CD4-positive, alpha-beta T cell (primary cell): ENCODE measurements around the gene TCF3. TPM values are rescaled to one million over a fixed set of nuclear protein-coding genes. Genes with fewer than 3 reads are reported as not detected.
A peak's percentile ranks its signal among the peaks of the same experiment; 100 is the strongest.

Experiments
- ATAC-seq: fragments of 200-7000 bp; cut with Tn5 transposase; one replicate; pipeline ENCODE4 v1.10.0; 2022; ENCODE audit warnings: mild to moderate bottlenecking; ENCODE audit not compliant: poor library complexity
- CTCF ChIA-PET: fragments of 350-600 bp; sonication (Branson Sonifier 250); formaldehyde crosslinking; loops from one replicate; lab custom pipeline; 2021; ENCODE audit warnings: antibody characterized with exemption, inconsistent platforms; lab: Charles Lee
- POLR2A ChIA-PET: fragments of 350-600 bp; sonication (Branson Sonifier 250); formaldehyde crosslinking; loops from one replicate; lab custom pipeline; 2021; ENCODE audit warnings: antibody characterized with exemption, inconsistent platforms; lab: Charles Lee
- DNase-seq, 14 experiments: peaks; one replicate each; pipeline ENCODE4 v3.0.0-alpha.2; 2013 to 2020; ENCODE audit warnings: mixed read lengths in 2 of 14
- H3K27ac ChIP-seq, 2 donors: one replicate each; pipeline versions ENCODE4 v1.5.1 to v1.7.0; 2013; ENCODE audit warnings: low read length in 2 of 2, low read depth in 1 of 2, mild to moderate bottlenecking in 1 of 2
- H3K27me3 ChIP-seq, 2 experiments: 1 replicate in 1 of 2; 2 replicates in 1 of 2; pipeline versions ENCODE4 v1.6.1 to v1.7.0; 2013; ENCODE audit warnings: low read length in 2 of 2, control low read depth in 1 of 2, mild to moderate bottlenecking in 1 of 2, moderate library complexity in 1 of 2; ENCODE audit not compliant: insufficient read depth in 2 of 2, control insufficient read depth in 1 of 2
- H3K36me3 ChIP-seq: one replicate; pipeline ENCODE4 v1.6.1; 2013; ENCODE audit warnings: low read length, control low read depth; ENCODE audit not compliant: insufficient read depth
- H3K4me1 ChIP-seq: one replicate; pipeline ENCODE4 v1.6.1; 2013; ENCODE audit warnings: low read length, control low read depth; ENCODE audit not compliant: insufficient read depth
- H3K4me3 ChIP-seq: one replicate; pipeline ENCODE4 v1.5.1; 2013; ENCODE audit warnings: mild to moderate bottlenecking, low read length, moderate library complexity
- H3K9me3 ChIP-seq, 2 experiments: 1 replicate in 1 of 2; 2 replicates in 1 of 2; pipeline versions ENCODE4 v1.6.1 to v1.7.0; 2013; ENCODE audit warnings: low read length in 2 of 2, mild to moderate bottlenecking in 2 of 2, control low read depth in 1 of 2, moderate library complexity in 1 of 2; ENCODE audit not compliant: control insufficient read depth in 1 of 2, insufficient read depth in 1 of 2
- H3K27ac Mint-ChIP-seq: one replicate; pipeline ENCODE4 v1.8.0; 2020; ENCODE audit warnings: mixed read lengths
- H3K27me3 Mint-ChIP-seq: one replicate; pipeline ENCODE4 v1.8.0; 2021; ENCODE audit warnings: mixed read lengths
- H3K36me3 Mint-ChIP-seq: one replicate; pipeline ENCODE4 v1.8.0; 2021; ENCODE audit warnings: low read depth, mixed read lengths
- H3K4me1 Mint-ChIP-seq: one replicate; pipeline ENCODE4 v1.8.0; 2021; ENCODE audit warnings: low read depth, mixed read lengths
- H3K4me3 Mint-ChIP-seq: one replicate; pipeline ENCODE4 v1.8.0; 2020; ENCODE audit warnings: mild to moderate bottlenecking, mixed read lengths
- H3K9me3 Mint-ChIP-seq: one replicate; pipeline ENCODE4 v1.8.0; 2020; ENCODE audit warnings: mixed read lengths
- intact Hi-C, 2 experiments: fragments of 100-400 bp; cut with DNase I in 1 of 2; cut with micrococcal nuclease in 1 of 2; formaldehyde crosslinking; loops; one replicate each; pipeline versions ENCODE4 v1.15.1 to v1.9.0; 2023 to 2025; cut with DNase I, micrococcal nuclease
- total RNA-seq, 174 experiments: library from RNA in 2 of 174; stranded (reverse) in 2 of 174; gene quantifications; one replicate each; pipeline ENCODE4 v1.2.3 and lab custom pipeline; 2021 to 2026
- TF ChIP-seq, protein P1 (sequence below): fragments of 200-600 bp; IDR thresholded peaks from one replicate; pipeline ENCODE4 v1.8.0; 2022; ENCODE audit warnings: antibody characterized with exemption, mild to moderate bottlenecking

Gene TCF3
- total RNA-seq, 2 experiments from 2014 or later, result 51.2 to 52.2 TPM

DNA sequence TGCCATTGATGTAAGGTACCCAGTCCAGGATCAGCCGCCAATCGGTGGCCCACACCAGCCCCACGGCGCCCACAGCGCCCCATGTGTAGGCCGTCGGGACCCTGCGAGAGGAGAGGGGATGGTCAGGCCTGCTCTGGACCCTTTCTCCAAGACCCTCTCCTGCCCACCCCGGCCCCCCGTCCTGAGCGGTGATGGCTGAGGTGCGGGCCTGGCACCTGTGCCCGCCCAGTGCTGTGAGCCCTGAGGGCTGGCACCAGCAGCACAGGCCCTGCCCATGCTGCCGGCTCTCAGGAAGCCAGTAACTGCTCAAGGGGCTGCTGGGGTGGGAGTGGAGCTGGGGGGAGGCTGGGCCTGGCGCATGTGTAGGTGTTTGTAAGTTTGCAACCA, 53.0 kb downstream of the TCF3 start:
- Histone ChIP-seq H3K27me3 (no peaks in the 10 kb centered on the region), H3K4me3 (no peak overlapping the region), H3K36me3 (peaks cover 40% of the 10 kb centered on the region), H3K27ac (no peak overlapping the region), H3K9me3 (no peaks in the 10 kb centered on the region), H3K4me1 (peaks cover 30% of the 10 kb centered on the region)
- ATAC-seq (no peak), DNase-seq (no peak)
- POLR2A ChIA-PET, result no interaction called here
- H3K27ac Mint-ChIP-seq, result no peak overlapping the region
- peaks cover 12% of the 10 kb centered on the region for H3K4me1 Mint-ChIP-seq
- CTCF ChIA-PET, result no interaction called here
- TF ChIP-seq, protein P1, sequence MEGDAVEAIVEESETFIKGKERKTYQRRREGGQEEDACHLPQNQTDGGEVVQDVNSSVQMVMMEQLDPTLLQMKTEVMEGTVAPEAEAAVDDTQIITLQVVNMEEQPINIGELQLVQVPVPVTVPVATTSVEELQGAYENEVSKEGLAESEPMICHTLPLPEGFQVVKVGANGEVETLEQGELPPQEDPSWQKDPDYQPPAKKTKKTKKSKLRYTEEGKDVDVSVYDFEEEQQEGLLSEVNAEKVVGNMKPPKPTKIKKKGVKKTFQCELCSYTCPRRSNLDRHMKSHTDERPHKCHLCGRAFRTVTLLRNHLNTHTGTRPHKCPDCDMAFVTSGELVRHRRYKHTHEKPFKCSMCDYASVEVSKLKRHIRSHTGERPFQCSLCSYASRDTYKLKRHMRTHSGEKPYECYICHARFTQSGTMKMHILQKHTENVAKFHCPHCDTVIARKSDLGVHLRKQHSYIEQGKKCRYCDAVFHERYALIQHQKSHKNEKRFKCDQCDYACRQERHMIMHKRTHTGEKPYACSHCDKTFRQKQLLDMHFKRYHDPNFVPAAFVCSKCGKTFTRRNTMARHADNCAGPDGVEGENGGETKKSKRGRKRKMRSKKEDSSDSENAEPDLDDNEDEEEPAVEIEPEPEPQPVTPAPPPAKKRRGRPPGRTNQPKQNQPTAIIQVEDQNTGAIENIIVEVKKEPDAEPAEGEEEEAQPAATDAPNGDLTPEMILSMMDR, result no peak
- intact Hi-C loops, result no loop called here
- H3K9me3 Mint-ChIP-seq, result no peaks in the 10 kb centered on the region
- H3K36me3 Mint-ChIP-seq, result peaks cover 41% of the 10 kb centered on the region
- H3K4me3 Mint-ChIP-seq, result no peak overlapping the region
- no peaks in the 10 kb centered on the region for H3K27me3 Mint-ChIP-seq

DNA sequence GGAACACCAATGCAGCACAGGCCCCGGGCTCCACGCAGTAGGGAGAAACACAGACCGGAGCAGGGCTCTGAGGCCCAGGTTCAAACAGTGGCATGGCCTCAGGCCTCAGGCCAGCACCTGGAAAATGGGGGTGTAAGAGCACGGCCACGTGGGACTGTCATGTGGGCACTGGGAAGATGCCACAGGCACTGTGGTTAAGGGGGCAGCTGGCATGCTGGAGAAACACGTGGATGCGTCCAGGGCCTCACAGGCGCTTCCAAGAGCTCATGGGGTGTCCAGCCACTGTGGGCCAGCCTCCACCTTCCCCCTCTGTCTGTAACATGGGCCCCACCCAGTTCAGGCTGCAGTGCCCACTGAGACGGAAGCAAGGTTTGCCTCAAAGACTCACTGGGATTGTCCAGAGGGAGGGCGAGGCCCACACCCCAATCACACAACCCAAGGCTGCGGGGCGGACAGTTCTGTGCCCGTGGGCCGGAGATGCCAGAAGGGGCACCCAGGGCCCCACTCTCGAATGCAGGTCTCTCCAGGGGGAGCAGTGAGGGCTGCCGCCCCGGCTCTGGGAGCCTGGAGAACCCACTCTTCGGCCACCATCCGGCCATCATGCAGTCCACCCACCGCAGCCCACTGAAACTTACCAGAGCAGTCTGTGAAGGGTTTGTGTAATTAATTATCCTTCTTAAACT, 53.5 kb downstream of the TCF3 start:
- Histone ChIP-seq H3K27ac (no peak overlapping the region), H3K4me1 (peaks cover 25% of the 10 kb centered on the region), H3K4me3 (no peak overlapping the region), H3K27me3 (no peaks in the 10 kb centered on the region), H3K36me3 (peaks cover 40% of the 10 kb centered on the region), H3K9me3 (no peaks in the 10 kb centered on the region)
- H3K4me1 Mint-ChIP-seq, result peaks cover 12% of the 10 kb centered on the region
- POLR2A ChIA-PET, result interaction anchor here (0.6 kb wide), 1 partner anchor 32 kb away, joined by 3 read pairs; no protein-coding TSS in a partner anchor
- no peaks in the 10 kb centered on the region for H3K27me3 Mint-ChIP-seq
- intact Hi-C loops, result no loop called here
- no peak overlapping the region for H3K4me3 Mint-ChIP-seq
- peaks cover 41% of the 10 kb centered on the region for H3K36me3 Mint-ChIP-seq
- TF ChIP-seq, protein P1, result no peak
- H3K9me3 Mint-ChIP-seq, result no peaks in the 10 kb centered on the region
- ATAC-seq, result no peak
- DNase-seq, result no peak
- CTCF ChIA-PET, result no interaction called here
- H3K27ac Mint-ChIP-seq, result no peak overlapping the region

DNA sequence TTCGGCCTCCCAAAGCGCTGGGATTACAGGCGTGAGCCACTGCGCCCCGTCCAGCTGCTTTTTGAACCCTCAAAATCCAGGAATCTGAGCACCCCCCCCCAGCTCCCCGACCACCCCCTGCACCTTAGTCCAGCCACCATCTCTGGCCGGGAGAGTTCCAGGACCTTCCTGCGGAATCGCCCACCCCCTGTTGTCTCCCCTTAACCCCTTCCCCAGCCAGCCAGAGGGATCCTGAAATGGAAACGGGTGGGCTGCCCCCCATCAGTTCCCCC, 59.0 kb downstream of the TCF3 start:
- ChIA-PET POLR2A (interaction anchor here (0.6 to 3.0 kb wide), 8 partner anchors 9 to 325 kb away, joined by 3 to 49 read pairs (median 6); partner anchors contain the start of genes FAM174C, TCF3 and UQCR11), CTCF (interaction anchor here (1.2 to 1.8 kb wide), 3 partner anchors 13 to 58 kb away, joined by 3 to 10 read pairs (median 8); no protein-coding TSS in a partner anchor)
- peaks cover 23% of the 10 kb centered on the region for H3K36me3 ChIP-seq
- peaks cover 31% of the 10 kb centered on the region for H3K36me3 Mint-ChIP-seq
- H3K27me3 Mint-ChIP-seq, result no peaks in the 10 kb centered on the region
- no peak overlapping the region for H3K27ac ChIP-seq
- peak overlapping the region; percentile 69 for H3K4me3 ChIP-seq
- peaks cover 33% of the 10 kb centered on the region for H3K4me1 ChIP-seq
- H3K27ac Mint-ChIP-seq, result peak overlapping the region; percentile 80
- no peaks in the 10 kb centered on the region for H3K9me3 Mint-ChIP-seq
- H3K4me1 Mint-ChIP-seq, result peaks cover 21% of the 10 kb centered on the region
- ATAC-seq, result no peak
- no peaks in the 10 kb centered on the region for H3K9me3 ChIP-seq
- peak in 1 of 14 experiments; percentile 44 for DNase-seq
- peak overlapping the region; percentile 94 for H3K4me3 Mint-ChIP-seq
- intact Hi-C loops, result loop anchor here in 1 of 2 experiments (2.0 kb wide), 1 partner anchor 219 kb away; the partner anchor contains the start of gene ATP8B3
- H3K27me3 ChIP-seq, result no peaks in the 10 kb centered on the region
- TF ChIP-seq, protein P1, result no peak
